HG03565 (cell line): ENCODE data around the gene YY1.

ENCODE experiments used
- ATAC-seq: cut with Tn5 transposase; IDR thresholded peaks from one replicate; pipeline ENCODE4 v1.9.1; 2021; ENCODE audit warnings: mild to moderate bottlenecking, moderate library complexity; ENCODE audit not compliant: unreplicated experiment

Gene YY1

DNA sequence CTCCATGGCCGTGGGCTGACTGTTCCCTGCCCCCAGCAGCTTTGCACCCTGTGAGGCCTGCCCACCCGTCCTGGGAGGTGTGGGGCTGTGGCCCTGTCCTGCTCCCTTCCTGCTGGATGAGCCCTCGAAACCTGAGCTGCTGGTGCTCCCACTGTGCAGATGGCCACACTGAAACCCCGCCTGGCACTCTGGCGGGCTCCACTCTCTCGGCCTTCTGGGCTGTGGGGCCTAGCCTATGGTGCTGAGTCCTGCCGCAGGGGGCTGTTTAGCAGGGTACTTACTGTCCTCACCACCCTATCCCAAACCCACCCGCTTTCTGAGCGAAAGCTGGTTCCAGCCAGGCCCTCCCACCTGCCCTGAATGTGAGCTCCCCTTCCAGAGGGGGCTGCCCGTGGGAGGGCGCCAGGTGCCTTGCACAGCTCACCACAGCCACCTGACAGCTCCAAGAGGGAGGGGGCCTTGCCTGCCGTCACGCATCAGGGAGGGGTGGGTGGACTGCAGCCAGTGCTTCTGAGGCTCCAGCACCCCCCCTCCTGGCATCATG, 91.5 kb downstream of the YY1 start:
- ATAC-seq: no peak

DNA sequence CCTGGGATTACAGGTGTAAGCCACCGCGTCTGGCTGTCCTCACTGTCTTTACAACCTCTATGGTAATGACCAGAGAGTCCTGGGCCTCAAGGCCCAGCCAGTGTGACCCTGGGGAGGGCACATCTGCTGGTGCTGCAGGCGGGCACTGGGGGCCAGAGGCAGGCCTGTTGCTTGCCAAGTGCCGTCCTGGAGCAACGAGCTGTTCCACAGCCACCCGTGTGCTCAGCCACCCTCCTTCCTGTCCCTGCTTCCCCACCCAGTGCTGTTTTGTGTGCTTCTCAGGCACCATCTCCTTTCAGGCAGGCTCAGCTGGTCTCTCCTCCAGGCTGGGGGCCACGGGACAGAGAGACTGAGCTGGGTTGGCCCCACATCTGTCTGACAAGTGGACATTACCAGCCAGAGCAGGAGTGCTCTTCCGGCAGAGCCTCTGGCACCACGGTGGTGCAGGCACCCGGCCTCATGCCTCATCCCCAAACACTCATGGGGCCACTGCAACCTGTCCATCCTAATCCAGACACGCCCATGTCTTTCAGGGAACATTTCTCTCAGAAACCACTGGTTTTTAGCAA, 93.2 kb downstream of the YY1 start:
- no peak for ATAC-seq
